ENCODE data around the gene LSM14A. TPM values are rescaled to one million over a fixed set of nuclear protein-coding genes. Genes with fewer than 3 reads are reported as not detected.

Gene LSM14A
- polyA plus RNA-seq, 2 of the 4 experiments (the other 2 are of a cell fraction): 241 to 264 TPM

GRCh38 chr19:34154401-34154800 lies 17.9 kb upstream of the LSM14A start:
- ATAC-seq (no peak), FAIRE-seq (no peak), DNase-seq (ENCODE audit: low read depth in 1 of 2, low spot score in 1 of 2) (no peak)
- Histone ChIP-seq H3K27ac (no peak overlapping the region), H3K4me3 (no peak overlapping the region), H3K4me1 (peaks cover 4% of the 10 kb centered on the region; the same call in 2 of the 3 replicates), H3K4me2 (no peak overlapping the region), H3K9me3 (no peaks in the 10 kb centered on the region)
- no peak for TF ChIP-seq HMGXB4 (CRISPR knock-in tag; IDR thresholded peaks at IDR 0.05; ENCODE audit: borderline replicate concordance)
- TF ChIP-seq ZNF302 (CRISPR knock-in tag; IDR thresholded peaks at IDR 0.05): no peak
- no peak for TF ChIP-seq USF2 (IDR thresholded peaks at IDR 0.05)
- TF ChIP-seq NFE2L2 (conservative IDR thresholded peaks at IDR 0.05; ENCODE audit: low read length): no peak
- no peak for TF ChIP-seq BCL3 (IDR thresholded peaks at IDR 0.05)
- no peak for TF ChIP-seq FOXS1 (CRISPR knock-in tag; IDR thresholded peaks at IDR 0.05)
- no peak for TF ChIP-seq HES2 (IDR thresholded peaks at IDR 0.05)
- no peak for TF ChIP-seq E2F6 (IDR thresholded peaks at IDR 0.05; ENCODE audit: borderline replicate concordance, low read depth)
- TF ChIP-seq CBX8 (IDR thresholded peaks at IDR 0.05): no peak
- no peak for TF ChIP-seq EHF (CRISPR knock-in tag; IDR thresholded peaks at IDR 0.05)
- no peak for TF ChIP-seq BHLHE40 (IDR thresholded peaks at IDR 0.05; ENCODE audit: low read depth, low read length)
- TF ChIP-seq RAD21 (conservative IDR thresholded peaks at IDR 0.05 in 1 of 2, IDR thresholded peaks at IDR 0.05 in 1 of 2): no peak
- TF ChIP-seq SMC3 (IDR thresholded peaks at IDR 0.05): no peak
- TF ChIP-seq KDM1A (IDR thresholded peaks at IDR 0.05; ENCODE audit: low read depth): no peak
- TF ChIP-seq ESRRA (IDR thresholded peaks at IDR 0.05; ENCODE audit: borderline replicate concordance, low read length): no peak
- no peak for TF ChIP-seq MAZ (IDR thresholded peaks at IDR 0.05; ENCODE audit: borderline replicate concordance, low read depth, low read length)
- no peak for TF ChIP-seq EHMT2 (IDR thresholded peaks at IDR 0.05; ENCODE audit: low read depth)
- no peak for TF ChIP-seq EP300 (IDR thresholded peaks at IDR 0.05)
- no peak for TF ChIP-seq RNF2 (IDR thresholded peaks at IDR 0.05; ENCODE audit: borderline replicate concordance, low read depth)
- no peak for TF ChIP-seq HEYL (CRISPR knock-in tag; IDR thresholded peaks at IDR 0.05)
- WGBS (ENCODE audit: missing lambda C conversion rate): 63% methylated on average over 2 of the region's 2 CpGs
- ChIA-PET CTCF (interaction anchor here (0.8 to 8.9 kb wide), 5 partner anchors 8 to 376 kb away, joined by 3 to 79 read pairs (median 5); no protein-coding TSS in a partner anchor), POLR2A (no interaction called here)

GRCh38 chr19:34155686-34156085 lies 16.6 kb upstream of the LSM14A start:
- H3K4me1 ChIP-seq: peaks cover 14% of the 10 kb centered on the region
- DNase-seq (ENCODE audit: low read depth in 1 of 2, low spot score in 1 of 2): no peak
- TF ChIP-seq HEYL (CRISPR knock-in tag; IDR thresholded peaks at IDR 0.05): no peak
- no peak for TF ChIP-seq BCL3 (IDR thresholded peaks at IDR 0.05)
- TF ChIP-seq POLR2AphosphoS2 (conservative IDR thresholded peaks at IDR 0.05; ENCODE audit: low read length): no peak
- no peak for TF ChIP-seq MAZ (IDR thresholded peaks at IDR 0.05; ENCODE audit: borderline replicate concordance, low read depth, low read length)
- no peak for TF ChIP-seq FOXS1 (CRISPR knock-in tag; IDR thresholded peaks at IDR 0.05)
- TF ChIP-seq RAD21 (conservative IDR thresholded peaks at IDR 0.05 in 1 of 2, IDR thresholded peaks at IDR 0.05 in 1 of 2): no peak
- no peak for TF ChIP-seq SREBF2 (IDR thresholded peaks at IDR 0.05)
- no peak for TF ChIP-seq TP53 (CRISPR knock-in tag; IDR thresholded peaks at IDR 0.05)
- no peak for TF ChIP-seq ESRRA (IDR thresholded peaks at IDR 0.05; ENCODE audit: borderline replicate concordance, low read length)
- no peak for TF ChIP-seq FOSL2 (IDR thresholded peaks at IDR 0.05)
- TF ChIP-seq FOSL2 (CRISPR knock-in tag; IDR thresholded peaks at IDR 0.05): no peak
- no peak for TF ChIP-seq RARB (CRISPR knock-in tag; IDR thresholded peaks at IDR 0.05)
- no peak for TF ChIP-seq HDAC2 (IDR thresholded peaks at IDR 0.05)
- ChIA-PET POLR2A (no interaction called here), CTCF (interaction anchor here (0.6 to 8.9 kb wide), 7 partner anchors 9 to 921 kb away, joined by 3 to 79 read pairs (median 5); no protein-coding TSS in a partner anchor)
- peak; percentile 83 for FAIRE-seq
- no peak for ATAC-seq
- H3K27ac ChIP-seq: no peak overlapping the region
- 73% methylated on average over 5 of the region's 5 CpGs for WGBS (ENCODE audit: missing lambda C conversion rate)
- no peak overlapping the region for H3K4me2 ChIP-seq
- H3K4me3 ChIP-seq: no peak overlapping the region
- no peaks in the 10 kb centered on the region for H3K9me3 ChIP-seq

All from A549 (cell line).